Caki2 (cell line): Measurements from ENCODE around the gene PRKCD. TPM values are rescaled to one million over a fixed set of nuclear protein-coding genes. Genes with fewer than 3 reads are reported as not detected.

ENCODE experiments used
- DNase-seq: peaks from one replicate; pipeline ENCODE4 v3.0.0-alpha.2; 2015; ENCODE audit warnings: low read depth
- in situ Hi-C: cut with HindIII; loops from 2 replicates; pipeline ENCODE4 v1.10.0; 2016; ENCODE audit warnings: low sequenced_read_pairs, low pct_unique_long_range_greater_than_20kb, mixed read lengths
- total RNA-seq: library from RNA; depleted of rRNA; stranded (reverse); fragments of >200 nt; shearing (Covaris generic); gene quantifications from 2 replicates; pipeline ENCODE4 v1.2.3, GENCODE V29; 2014; ENCODE audit warnings: low replicate concordance

The PRKCD gene
- total RNA-seq, 1 experiment from 2014 or later: 10.8 TPM

DNA sequence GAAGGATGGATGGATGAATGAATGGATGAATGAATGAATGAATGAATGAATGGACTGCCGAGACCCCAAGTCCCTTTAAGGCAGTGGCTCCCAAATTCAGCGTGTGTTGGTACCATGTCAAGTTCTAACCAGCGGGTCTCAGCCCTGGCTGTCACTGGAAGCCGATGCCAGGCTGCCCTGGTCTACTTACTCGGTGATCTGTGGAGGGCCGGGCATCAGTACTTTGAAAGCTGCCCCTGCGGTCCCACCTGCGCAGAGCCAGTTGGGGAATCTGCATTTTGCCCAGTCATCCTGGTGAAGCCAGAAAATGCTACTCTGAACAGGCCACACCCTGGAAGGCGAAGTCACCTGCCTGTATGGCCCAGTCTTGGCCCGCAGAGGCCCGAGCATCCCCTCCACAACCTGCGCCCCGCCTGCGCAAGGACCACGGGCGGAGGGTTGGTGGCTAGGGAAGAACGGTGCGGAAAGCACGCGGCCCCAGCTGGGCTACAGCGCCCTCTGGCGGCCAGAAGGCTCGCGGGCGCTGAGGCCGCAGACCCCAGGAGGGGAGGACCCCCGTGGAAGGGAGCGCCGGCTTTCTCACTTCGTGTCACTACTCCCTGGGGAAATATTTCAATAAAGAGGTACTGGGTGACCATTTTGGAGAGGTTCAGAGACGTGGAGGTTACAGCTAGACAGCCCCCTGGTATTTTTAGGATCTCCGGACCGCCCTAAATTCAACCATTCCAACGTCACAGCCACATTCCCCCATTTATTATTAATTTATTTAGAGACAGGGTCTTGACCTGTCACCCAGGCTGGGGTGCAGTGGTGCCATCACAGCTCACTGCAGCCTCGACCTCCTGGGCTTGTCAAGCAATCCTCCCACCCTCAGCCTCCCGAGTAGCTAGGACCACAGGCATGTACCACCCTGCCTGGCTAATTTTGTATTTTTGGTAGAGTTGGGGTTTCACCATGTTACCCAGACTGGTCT, 34.9 kb downstream of the PRKCD start:
- no peak for DNase-seq
- in situ Hi-C loops: no loop called here

DNA sequence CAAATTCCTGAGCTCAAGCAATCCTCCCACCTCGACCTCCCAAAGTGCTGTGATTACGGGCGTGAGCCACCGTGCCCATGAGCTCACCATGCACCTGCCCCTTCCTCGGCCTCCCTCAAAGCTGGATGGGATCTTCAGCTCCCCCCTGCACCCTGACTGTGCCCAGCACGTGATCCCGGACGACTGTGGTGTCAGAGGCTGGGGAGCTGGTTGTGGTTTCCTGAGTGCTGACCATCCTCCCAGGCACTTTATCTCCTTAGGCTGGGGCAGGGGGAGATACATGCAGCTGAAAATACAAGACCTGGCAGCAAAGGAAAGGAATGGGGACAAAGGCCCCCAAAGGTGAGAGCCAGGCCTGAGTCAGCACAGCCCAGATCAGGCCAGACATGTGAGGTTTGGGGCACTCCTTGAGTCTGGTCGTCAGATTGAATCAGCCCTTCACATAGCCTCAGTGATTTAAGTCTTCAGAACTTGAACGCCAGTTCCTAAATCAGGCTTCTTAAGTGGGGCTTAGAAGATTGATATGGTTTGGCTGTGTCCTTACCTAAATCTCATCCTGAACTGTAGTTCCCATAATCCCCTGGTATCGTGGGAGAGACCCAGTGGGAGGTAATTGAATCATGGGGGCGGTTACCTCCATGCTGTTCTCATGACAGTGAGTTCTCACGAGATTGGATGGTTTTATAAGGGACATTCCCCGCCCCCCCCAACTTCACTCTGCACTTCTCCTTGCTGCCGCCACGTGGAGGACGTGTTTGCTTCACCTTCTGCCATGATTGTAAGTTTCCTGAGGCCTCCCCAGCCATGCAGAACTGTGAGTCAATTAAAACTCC, 35.8 kb downstream of the PRKCD start:
- in situ Hi-C loops: no loop called here

DNA sequence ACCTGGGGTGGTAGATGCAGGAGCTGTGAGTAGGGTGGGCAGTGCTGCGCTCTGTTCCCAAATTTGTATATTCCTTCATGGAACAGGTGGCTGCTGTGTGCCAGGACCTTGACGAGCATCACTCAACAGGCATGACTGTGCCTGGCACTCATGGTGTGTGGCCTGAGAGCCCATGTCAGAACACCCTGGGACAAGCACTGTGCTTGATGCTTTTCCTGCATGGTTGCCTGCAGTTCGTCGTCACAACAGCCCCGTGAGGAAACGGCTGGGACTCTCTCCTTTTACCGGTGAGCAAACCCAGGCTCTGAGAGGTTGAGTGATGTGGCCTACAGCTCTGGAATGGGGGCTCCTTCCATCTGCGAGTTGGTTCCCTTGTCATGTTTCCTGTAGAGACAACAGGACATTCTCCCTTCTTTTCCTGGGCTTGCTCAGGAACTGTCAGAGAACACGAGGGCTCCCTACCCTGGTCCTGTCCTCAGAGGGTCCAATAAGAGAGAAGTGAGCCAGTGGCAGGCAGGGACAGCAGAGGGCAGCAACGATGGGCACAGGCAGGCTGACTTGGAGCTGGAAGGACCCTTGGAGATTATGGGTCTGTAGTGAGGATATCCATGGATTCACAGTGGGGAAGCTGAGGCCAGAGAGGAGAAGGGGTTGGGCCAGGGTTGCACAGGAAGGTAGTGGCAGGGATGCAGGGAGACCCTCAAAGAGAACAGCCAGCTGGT, 37.4 kb downstream of the PRKCD start:
- in situ Hi-C loops: no loop called here
- no peak for DNase-seq

More for the DNA sequence above, 35.8 kb downstream of the PRKCD start:
- no peak for DNase-seq

DNA sequence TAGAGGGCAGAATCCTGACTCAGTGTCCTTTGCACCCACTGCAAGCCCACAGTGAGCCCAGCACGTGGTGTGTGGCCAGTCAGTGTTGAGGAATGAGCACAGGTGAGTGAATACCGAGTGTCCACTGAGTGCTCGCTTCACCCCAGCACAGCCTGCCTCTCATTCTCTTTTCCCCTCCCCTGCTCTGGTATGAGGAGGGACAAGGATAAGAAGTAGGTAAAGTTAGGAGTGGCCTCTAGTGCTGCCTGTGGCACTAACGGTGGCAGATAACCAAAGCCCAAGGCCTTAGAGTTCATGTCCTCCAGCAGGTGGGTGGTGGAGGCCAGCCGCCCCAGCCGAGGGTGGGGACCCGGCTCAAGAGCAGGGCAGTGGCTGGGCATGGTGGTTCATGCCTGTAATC, 38.0 kb downstream of the PRKCD start:
- DNase-seq: no peak
- in situ Hi-C loops: no loop called here

DNA sequence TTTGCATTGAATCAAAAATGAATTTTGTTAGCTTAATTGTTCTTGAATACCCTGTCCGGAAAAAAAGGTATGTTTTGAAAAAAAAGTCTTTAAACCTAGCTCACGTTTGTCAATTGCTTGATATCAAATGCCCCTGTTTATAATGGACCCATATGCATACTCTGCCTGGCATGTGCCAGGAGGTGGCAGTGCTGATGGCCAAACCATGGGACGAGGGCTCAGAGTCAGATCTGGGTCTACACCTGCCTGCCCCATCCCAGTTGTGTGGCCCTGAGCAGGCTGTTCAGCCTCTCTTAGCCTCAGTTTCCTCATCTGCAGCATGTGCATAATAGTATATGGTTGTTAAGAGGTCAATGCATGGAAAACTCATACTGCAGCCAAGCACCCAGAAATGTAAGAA, 38.8 kb downstream of the PRKCD start:
- DNase-seq: no peak
- in situ Hi-C loops: no loop called here

DNA sequence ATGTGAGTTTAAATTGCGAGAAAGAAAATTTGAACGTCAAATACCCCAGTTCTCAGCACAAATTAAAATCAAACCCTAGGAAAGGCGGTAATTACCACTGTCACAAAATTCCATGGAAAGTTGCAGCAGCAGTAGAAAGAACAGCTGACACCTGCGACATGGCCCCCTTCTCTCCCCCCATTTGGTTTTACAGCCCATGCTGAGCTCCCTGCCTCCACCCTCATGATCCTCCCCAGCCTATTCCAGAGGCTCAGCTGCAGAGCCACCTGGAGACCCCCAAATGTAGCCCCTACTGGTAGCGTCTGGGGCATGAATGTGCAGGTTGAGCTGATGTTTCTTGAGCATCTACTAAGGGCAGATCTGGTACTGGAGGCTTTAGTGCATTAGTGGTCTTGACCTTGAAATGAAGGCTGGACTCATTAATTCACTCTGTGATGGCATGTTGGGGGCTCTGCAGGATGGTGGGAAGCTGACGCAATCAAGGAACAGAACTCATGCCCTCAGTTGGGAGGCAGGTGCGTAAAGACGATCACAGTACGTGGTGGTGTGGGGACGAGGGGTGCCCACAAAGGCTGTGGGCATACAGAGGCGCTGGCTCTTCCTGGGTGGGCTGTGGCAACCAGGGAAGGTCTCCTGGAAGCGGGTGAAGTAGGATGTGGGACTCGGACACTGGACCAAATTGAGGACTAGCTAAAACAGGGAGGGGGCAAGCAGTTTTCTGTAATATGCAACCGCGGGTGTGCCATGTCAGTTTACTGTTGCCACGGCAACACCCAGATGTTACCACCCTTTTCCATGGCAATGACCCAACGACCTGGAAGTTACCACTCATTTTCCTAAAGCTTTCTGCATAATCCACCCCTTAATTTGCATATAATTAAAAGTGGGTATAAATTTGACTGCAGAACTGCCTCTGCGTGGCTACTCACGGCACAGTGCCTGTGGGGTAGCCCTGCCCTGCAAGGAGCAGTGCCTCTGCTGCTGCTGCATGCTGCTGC, 39.8 kb downstream of the PRKCD start:
- in situ Hi-C loops: no loop called here
- no peak for DNase-seq

DNA sequence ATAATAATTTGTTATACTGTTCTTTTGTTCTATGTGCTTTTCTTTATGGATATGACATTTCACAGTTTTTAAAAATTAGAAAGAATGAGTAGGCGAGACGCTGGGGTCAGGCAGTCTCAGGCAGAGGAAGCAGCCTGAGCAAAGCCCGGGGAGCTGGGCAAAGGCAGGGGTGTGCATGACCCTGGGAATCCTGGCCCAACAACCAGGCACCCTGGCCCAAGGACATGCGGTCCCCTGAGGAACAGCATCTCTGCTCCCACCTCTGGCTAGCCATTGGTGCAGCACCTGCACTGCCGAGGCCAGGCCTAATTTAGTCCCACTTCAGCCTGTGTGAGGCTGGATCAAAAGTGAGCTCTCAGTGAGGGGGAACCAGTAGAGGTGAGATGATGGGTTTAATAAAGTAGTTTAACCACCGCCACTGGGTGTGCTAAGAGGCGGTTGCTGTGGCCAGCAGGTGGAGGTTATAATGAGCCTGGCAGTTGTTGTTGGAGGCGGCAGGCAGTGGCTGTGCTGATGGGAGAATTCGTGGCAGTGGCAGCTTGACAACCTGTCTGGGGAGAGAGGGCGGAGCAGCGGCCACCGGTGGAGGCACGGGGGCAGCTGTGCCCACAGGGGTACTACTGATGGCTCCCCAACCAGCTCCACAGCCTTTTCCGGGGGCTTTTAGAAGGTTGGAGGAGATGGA, 41.5 kb downstream of the PRKCD start:
- in situ Hi-C loops: no loop called here
- DNase-seq: no peak

DNA sequence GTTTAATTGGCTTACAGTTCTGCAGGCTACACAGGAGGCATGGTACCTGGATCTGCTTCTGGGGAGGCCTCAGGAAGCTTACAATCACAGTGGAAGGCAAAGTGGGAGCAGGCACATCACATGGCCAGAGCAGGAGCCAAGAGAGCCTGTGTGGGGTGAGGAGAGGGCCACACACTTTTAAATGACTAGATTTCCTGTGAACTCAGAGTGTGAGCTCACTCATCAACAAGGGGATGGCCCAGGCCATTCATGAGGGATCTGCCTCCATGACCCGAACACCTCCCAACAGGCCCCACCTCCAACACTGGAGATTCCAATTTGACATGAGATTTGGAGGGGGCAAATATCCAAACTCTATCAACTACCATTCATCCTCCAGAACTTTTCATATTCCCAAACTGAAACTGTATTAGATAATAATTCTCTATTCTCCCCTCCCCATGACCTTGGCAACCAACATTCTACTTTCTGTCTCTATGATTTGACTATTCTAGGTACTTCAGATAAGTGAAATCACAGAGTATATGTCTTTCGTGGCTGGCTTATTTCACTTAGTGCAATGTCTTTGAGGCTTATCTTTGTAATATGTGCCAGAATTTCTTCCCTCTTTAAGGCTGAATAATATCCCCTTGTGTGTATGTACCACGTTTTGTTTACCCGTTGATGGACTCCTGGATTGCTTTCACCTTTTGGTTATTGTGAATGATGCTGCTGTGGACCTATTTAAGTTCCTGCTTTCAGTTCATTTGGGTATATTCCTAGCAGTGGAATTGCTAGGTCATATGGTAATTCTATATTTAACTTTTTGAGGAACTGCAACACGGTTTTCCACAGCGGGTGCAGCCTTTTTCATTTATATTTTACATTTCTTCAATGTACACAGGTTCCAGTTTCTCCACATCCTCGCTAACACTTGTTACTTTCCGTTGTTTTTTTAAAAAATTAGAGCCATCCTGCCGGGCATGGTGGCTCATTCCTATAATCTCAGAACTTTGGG, 51.0 kb downstream of the PRKCD start:
- in situ Hi-C loops: no loop called here
- DNase-seq: no peak

DNA sequence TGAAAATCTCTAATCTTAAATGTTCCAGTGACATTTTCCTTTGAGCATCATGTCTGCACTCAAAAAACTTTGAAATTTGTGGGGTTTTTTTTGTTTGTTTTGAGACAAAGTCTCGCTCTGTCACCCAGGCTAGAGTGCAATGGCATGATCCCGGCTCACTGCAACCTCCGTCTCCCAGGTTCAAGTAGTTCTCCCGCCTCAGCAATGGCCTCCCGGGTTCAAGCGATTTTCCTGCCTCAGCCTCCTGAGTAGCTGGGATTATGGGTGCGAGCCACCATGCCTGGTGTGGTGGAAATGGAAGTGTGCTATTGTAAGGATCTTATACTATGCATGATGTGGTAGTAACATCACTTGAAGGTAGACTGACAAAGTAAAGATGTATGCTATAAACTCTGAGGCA, 52.3 kb downstream of the PRKCD start:
- in situ Hi-C loops: no loop called here

DNA sequence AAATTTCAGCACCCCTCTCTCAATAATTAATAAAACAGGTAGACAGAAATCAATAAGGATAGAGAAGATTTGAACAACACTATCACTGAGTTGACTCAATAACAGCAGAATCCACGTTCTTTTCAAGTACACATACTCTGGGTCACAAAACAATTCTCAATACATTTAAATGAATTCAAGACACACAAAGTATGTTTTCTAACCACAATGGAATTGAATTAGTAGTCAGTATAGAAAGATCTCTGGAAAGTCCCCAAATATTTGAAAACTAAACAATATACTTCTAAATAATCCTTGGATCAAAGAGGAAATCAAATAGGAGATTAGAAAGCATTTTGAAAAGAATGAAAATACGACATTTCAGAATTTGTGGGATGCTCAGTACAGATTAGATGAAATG, 54.8 kb downstream of the PRKCD start:
- no peak for DNase-seq
- in situ Hi-C loops: no loop called here

More for the DNA sequence above, 52.3 kb downstream of the PRKCD start:
- no peak for DNase-seq

DNA sequence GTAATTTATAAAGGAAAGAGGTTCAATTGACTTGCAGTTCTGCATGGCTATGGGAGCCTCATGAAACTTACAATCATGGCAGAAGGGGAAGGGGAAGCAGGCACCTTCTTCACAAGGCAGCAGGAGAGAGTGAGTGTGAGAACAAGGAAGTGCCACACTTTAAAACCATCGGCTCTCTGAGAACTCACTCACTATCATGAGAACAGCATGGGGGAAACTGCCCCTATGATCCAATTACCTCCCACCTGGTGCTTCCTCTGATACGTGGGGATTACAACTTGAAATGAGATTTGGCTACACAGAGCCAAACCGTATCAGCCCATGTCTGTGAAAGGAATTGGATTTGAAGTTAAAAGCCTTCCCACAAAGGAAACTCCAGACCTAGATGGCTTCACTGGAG, 55.7 kb downstream of the PRKCD start:
- no peak for DNase-seq
- in situ Hi-C loops: no loop called here

DNA sequence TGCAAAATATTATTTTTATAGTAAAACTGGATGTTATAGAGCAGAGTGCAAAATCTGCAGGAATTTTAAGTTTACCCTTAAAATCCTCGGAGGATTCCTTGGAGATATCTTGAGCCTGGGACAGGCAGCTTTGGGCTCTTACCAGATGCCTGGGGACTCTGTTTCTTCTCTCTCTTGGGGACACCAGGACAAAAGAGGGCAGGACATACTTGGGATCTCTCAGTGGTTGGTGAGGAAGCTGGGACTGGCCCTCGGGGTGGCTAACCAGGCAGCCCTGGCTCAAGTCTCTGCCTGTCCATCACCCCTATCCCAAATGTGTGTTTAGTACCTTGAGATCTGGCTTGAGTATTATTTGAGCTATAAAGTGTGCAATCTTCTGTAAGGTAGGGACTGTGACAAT, 56.2 kb downstream of the PRKCD start:
- in situ Hi-C loops: no loop called here
- no peak for DNase-seq

DNA sequence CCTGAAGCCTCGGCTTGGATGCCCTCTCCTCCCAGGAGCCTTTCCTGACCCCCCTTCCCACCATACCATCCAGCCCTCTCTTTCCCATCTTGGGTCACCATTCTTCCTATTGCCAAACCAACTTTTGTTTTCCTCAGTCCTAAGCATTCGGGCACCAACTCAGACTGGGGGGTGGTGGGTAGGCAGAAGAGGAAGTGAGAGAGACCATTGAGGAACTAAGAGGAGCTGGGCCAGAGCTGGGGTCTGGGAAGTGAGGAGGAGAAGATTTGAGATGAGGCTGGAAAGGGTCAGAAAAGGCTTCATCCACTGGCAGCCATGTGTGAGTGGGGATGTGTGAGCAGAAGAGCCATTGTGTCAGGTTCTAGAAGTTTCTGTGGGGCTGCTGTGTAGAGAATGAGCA, 57.1 kb downstream of the PRKCD start:
- in situ Hi-C loops: no loop called here
- no peak for DNase-seq

DNA sequence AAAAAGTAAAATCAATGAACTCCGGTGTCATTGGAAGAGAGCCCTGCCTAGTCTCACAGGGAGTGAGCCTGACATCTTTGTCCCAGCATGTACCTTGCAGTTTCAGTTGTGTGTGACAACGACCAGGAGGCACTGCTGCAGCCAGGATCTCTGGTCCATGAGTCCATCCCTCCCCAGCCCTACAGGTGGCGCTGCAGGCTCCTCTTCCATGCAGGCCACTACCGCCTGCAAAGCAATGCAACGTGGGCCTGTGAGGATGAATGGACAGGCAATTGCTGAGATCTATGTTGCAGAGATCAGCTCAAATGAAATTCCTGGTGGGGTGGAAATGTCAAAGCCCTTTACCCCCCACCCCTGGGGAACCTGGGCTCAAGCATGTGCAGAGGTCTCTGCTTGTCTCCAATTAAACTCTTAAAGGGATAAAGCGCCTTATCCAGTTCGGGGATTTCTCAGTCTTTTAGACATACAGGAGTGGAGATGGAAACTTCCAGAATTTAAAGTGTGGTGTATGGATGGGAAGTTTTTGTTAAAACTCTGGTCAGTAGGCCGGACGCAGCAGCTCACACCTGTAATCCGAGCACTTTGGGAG, 59.0 kb downstream of the PRKCD start:
- in situ Hi-C loops: no loop called here

DNA sequence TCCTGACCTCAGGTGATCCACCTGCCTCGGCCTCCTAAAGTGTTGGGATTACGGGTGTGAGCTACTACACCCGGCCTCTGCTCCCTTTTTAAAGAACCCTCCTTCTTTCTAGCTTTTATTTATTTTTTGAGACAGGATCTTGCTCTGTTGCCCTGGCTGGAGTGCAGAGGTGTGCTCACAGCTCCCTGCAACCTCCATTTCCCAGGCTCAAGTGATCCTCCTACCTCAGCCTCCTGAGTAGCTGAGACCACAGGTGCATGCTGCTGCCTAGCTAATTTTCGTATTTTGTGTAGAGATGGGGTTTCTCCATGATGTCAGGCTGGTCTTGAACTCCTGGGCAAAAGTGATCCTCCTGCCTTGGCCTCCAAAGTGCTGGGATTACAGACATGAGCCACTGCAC, 60.3 kb downstream of the PRKCD start:
- in situ Hi-C loops: no loop called here
- peak; percentile 36 for DNase-seq

More for the DNA sequence above, 59.0 kb downstream of the PRKCD start:
- DNase-seq: peak; percentile 71

DNA sequence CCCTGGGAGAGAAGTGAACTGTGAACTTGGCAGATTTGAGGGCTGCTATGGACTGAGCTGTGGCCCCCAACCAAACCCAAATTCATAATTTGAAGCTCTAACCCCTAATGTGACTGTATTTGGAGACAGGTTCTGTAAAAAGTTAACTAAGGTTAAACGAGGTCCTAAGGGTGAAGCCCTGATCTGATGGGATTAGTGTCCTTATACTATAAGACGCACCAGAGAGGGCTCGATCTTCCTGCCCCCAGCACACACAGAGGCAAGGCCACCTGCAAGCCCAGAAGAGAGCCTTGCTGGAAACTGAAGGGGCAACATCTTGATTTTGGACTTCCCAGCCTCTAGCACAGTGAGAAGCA, 60.8 kb downstream of the PRKCD start:
- no peak for DNase-seq
- in situ Hi-C loops: no loop called here
